ENCODE results near the gene TRANK1.
A peak's percentile ranks its signal among the peaks of the same experiment; 100 is the strongest.
"Not testable (repeated sequence)": the region's sequence is repeated elsewhere in the genome, so short reads cannot be mapped to it uniquely, and the experiment has no call there.

TRANK1 gene

GRCh38 chr3:36944641-36945270 is at the start of gene TRANK1:
TSS of gene TRANK1 (minus strand) at chr3:36945054. CDS start at chr3:36944809, 245 bp downstream.
- no peak for FAIRE-seq

GRCh38 chr3:36993326-36994283 is 48.8 kb upstream of the TRANK1 start, which contains the start of gene MLH1:
TSS of gene MLH1 (plus strand) at chr3:36993518. CDS start at chr3:36993548, 30 bp downstream.
- no peak for FAIRE-seq

GRCh38 chr3:36992806-36993325 is 48.0 kb upstream of the TRANK1 start, which contains the start of gene EPM2AIP1:
TSS of gene EPM2AIP1 (minus strand) at chr3:36993131. CDS start at chr3:36993077, 54 bp downstream.
- peak; percentile 96 for FAIRE-seq

GRCh38 chr3:36991923-36992805 is 47.3 kb upstream of the TRANK1 start:
- no peak for FAIRE-seq

- FAIRE-seq = no peak
Measured at GRCh38 chr3:36991147-36991546, 46.3 kb upstream of the TRANK1 start.

- FAIRE-seq = no peak
Measured at GRCh38 chr3:36989568-36989967, 44.7 kb upstream of the TRANK1 start.

GRCh38 chr3:36989005-36989404 is 44.2 kb upstream of the TRANK1 start:
- no peak for FAIRE-seq

GRCh38 chr3:36988356-36988755 is 43.5 kb upstream of the TRANK1 start:
- FAIRE-seq = no peak

- no peak for FAIRE-seq
Measured at GRCh38 chr3:36981006-36981405, 36.2 kb upstream of the TRANK1 start.

- FAIRE-seq = no peak
Measured at GRCh38 chr3:36973139-36973538, 28.3 kb upstream of the TRANK1 start.

- no peak for FAIRE-seq
Measured at GRCh38 chr3:36972163-36972562, 27.3 kb upstream of the TRANK1 start.

GRCh38 chr3:36969540-36970432 is 24.9 kb upstream of the TRANK1 start:
- FAIRE-seq = no peak

GRCh38 chr3:36969085-36969484 is 24.2 kb upstream of the TRANK1 start:
- FAIRE-seq = no peak

GRCh38 chr3:36965440-36965839 is 20.6 kb upstream of the TRANK1 start:
- FAIRE-seq = no peak

- no peak for FAIRE-seq
Measured at GRCh38 chr3:36964817-36965216, 20.0 kb upstream of the TRANK1 start.

GRCh38 chr3:36964331-36964730 is 19.5 kb upstream of the TRANK1 start:
- no peak for FAIRE-seq

- not testable (repeated sequence) for FAIRE-seq
Measured at GRCh38 chr3:36963008-36963407, 18.2 kb upstream of the TRANK1 start.

GRCh38 chr3:36960502-36960901 is 15.6 kb upstream of the TRANK1 start:
- FAIRE-seq = no peak

- FAIRE-seq = no peak
Measured at GRCh38 chr3:36959821-36960220, 15.0 kb upstream of the TRANK1 start.

- FAIRE-seq = no peak
Measured at GRCh38 chr3:36957862-36958686, 13.2 kb upstream of the TRANK1 start.

All from colon (tissue), 2 donors.